Measurements from ENCODE around the gene MAP3K19.

MAP3K19 gene

DNA sequence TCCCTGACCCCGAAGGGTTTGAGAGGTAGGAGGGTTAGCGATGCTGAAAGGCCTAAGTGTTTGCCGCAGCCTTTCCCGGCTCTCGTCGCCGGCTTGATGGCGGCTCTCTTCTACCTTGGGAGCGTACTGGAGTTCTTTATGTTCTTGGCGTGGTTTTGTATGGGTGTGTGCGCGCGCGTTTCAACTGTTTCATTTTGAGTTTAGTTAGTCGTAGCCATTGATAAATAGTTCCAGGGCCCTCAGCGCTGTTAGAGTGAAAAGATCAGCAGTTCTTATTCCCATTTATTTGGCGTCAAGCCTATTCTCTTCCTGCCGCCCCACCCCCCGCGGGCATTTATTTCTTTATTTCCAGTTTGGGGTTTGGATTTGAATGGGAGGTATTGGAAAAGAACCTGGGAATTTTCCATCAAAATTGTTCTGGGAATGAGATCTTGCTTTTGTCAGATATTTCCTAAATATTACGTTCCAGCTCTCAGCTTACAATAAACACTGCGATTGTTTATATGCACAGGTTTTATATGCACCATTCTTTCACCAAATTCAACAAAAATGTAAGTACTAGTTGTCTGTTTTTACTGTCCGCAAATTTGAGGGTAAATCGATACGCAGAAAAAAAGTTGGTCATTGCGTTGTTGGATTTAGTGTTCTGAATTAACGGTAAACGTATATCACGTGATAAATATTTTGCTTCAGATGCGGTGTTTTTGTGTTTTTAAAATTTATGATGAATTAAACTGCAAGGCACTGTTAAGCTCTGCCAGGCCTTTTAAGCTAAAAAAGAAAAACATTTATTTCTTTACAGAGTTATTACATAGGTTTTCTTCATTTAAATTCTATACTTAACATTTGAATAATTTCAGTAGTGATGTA, 127.7 kb downstream of the MAP3K19 start:
- DNase-seq, result no peak

DNA sequence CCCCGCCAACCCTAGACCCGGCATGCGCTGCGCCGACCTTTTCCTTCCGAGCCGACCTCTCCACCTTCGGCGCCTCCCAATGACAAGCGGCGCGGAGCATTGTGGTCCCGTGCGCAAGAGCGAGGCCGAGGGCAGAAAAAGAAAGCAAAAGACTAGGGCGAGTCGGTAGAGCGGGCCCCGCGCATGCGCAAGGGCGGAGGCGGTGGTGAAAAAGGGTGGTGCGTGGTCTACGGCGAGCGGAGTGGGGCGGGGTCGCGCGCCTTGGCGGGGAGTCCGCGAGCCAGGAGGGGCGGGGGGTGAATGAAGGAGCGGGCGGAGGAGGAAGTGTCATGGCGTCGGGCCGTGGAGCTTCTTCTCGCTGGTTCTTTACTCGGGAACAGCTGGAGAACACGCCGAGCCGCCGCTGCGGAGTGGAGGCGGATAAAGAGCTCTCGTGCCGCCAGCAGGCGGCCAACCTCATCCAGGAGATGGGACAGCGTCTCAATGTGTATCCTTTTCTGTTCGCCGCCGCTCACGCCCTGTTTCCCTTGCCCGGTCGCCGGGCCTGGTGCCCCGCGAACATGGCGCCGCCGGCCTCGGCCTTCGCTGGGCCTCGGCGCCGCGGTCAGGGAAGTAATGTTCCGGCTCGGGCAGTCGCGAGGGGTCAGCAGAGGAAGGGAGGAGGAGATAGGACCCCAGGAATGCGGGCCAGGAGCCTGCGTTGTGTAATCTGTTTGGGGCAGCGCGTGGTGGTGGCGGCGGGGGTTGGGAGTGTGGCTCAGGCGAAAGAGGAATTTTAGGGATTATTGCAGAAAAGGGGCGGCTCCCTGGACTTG, 128.5 kb downstream of the MAP3K19 start, which contains the start of gene CCNT2:
Gene CCNT2, plus strand, starts transcription at position 297 of the 815 bp plus-strand sequence. Its CDS starts 33 bp downstream, at position 330.
- DNase-seq, result peak; percentile 100

DNA sequence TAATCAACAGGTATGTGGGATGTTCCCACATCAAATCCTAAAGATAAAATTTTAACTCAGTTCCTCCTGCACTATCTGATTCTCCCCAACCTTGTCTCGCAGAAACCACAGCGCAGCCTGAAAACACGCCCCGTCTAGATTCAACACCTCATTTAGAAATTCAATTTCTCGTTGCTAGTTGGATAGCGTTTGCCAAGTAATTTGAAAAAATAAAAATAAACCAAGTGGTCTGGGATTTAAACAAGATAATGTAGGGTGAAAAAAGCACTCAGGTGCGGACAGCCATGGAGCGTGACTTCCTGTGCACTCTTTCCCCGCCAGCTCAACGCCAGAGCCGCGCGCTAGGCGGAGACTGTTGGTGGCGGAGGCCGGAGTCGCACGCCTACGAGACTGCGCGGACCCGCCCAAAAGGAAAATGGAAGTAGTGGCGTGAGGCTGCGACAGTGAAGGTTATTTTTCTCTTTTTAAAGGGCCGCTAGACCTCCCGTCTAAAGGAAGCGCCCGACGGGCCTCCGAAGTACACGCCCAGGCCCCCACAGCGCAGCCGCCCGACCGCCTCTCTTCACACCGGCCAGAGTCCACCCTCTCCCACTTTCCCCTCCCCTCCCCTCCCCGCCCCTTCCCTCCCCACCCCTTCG, 129.2 kb downstream of the MAP3K19 start:
- peak; percentile 86 for DNase-seq

DNA sequence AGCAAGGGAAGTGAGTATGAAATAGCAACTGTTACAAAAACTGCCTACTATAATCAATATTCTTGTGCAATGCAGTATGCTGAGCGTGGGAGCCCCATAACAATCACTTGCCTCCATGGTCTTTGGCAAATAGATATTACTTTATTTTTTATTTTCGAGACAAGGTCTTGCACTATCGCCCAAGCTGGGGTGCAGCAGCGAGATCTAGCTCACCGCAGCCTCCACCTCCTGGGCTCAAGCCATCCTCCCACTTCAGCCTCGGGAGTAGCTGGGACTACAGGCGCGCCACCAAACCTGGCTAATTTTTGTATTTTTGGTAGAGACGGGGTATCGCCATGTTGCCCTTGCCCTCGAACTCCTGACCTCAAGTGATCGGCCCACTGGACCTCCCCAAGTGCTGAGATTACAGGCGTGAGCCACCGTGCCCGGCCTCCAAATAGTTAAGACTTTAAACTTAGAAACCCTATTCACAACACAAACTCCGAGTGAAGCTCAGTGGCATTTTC, 129.8 kb downstream of the MAP3K19 start:
- no peak for DNase-seq
